Testis (tissue), 2 donors: ENCODE data around the gene CD69.

Experiments used
- POLR2A ChIP-seq: fragments of 450-650 bp; IDR thresholded peaks from one replicate; pipeline ENCODE4 v1.6.1; 2017; ENCODE audit warnings: antibody characterized with exemption, mild to moderate bottlenecking, moderate library complexity
- TF ChIP-seq, protein P1 (sequence below), 3 experiments: fragments of 450-650 bp in 2 of 3; fragments of 200-600 bp in 1 of 3; sonication (generic) in 1 of 3; IDR thresholded peaks; one replicate each; pipeline ENCODE4 v1.5.1; 2016 to 2019; ENCODE audit warnings: antibody characterized with exemption in 3 of 3, mild to moderate bottlenecking in 2 of 3, moderate library complexity in 1 of 3

- TF ChIP-seq POLR2A = no peak
- TF ChIP-seq, protein P1, sequence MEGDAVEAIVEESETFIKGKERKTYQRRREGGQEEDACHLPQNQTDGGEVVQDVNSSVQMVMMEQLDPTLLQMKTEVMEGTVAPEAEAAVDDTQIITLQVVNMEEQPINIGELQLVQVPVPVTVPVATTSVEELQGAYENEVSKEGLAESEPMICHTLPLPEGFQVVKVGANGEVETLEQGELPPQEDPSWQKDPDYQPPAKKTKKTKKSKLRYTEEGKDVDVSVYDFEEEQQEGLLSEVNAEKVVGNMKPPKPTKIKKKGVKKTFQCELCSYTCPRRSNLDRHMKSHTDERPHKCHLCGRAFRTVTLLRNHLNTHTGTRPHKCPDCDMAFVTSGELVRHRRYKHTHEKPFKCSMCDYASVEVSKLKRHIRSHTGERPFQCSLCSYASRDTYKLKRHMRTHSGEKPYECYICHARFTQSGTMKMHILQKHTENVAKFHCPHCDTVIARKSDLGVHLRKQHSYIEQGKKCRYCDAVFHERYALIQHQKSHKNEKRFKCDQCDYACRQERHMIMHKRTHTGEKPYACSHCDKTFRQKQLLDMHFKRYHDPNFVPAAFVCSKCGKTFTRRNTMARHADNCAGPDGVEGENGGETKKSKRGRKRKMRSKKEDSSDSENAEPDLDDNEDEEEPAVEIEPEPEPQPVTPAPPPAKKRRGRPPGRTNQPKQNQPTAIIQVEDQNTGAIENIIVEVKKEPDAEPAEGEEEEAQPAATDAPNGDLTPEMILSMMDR (IDR thresholded peaks at IDR 0.05) = no peak
Observed at GRCh38 chr12:9708853-9709252, 51.8 kb downstream of the CD69 start.
